Pancreas (tissue), 10 donors: Measurements from ENCODE around the gene CELSR2. TPM values are rescaled to one million over a fixed set of nuclear protein-coding genes. Genes with fewer than 3 reads are reported as not detected.
"Not testable (repeated sequence)": the region's sequence is repeated elsewhere in the genome, so short reads cannot be mapped to it uniquely, and the experiment has no call there.

Experiments used
- ATAC-seq, 4 donors: fragments of 200-7000 bp; cut with Tn5 transposase; one replicate each; pipeline versions ENCODE4 v1.8.0 to v1.9.1; 2020; ENCODE audit warnings: mild to moderate bottlenecking in 4 of 4, moderate library complexity in 4 of 4
- DNase-seq, 6 donors: peaks; one replicate each; pipeline ENCODE4 v3.0.0-alpha.2; 2020
- FAIRE-seq: peaks from 2 replicates; lab custom pipeline; 2012; peaks lifted over from hg19 to GRCh38; lab: Jason Lieb, UNC
- H3K27ac ChIP-seq, 4 donors: fragments of 200-600 bp; sonication (generic); 1 replicate in 3 of 4; 2 replicates in 1 of 4; pipeline versions ENCODE4 v1.5.0 to v1.8.0; 2020
- H3K27me3 ChIP-seq, 4 donors: fragments of 200-600 bp; one replicate each; pipeline ENCODE4 v1.8.0; 2021
- H3K36me3 ChIP-seq, 3 donors: fragments of 200-600 bp; sonication (generic) in 1 of 3; one replicate each; pipeline versions ENCODE4 v1.5.0 to v1.8.0; 2020 to 2021
- H3K4me1 ChIP-seq, 3 donors: fragments of 200-600 bp; one replicate each; pipeline ENCODE4 v1.8.0; 2021
- H3K4me3 ChIP-seq, 4 donors: fragments of 200-600 bp; sonication (generic) in 2 of 4; one replicate each; pipeline versions ENCODE4 v1.5.0 to v1.8.0; 2020 to 2021
- H3K9me3 ChIP-seq, 4 donors: fragments of 200-600 bp; one replicate each; pipeline ENCODE4 v1.8.0; 2021
- WGBS, 2 donors: extraction: QIAGEN DNeasy Blood & Tissue Kit; methylation state at CpG; one replicate each; pipeline ENCODE4 v1.1.7; 2013; 5-methylcytosine and 5-hydroxymethylcytosine counted together
- intact Hi-C, 3 donors: fragments of 100-400 bp; cut with DNase I; formaldehyde crosslinking; loops; one replicate each; pipeline versions ENCODE4 v1.11.1 to v1.14.2; 2022
- polyA plus RNA-seq, 2 donors: library from polyadenylated mRNA; stranded (reverse); fragments of 200-250 nt; gene quantifications; one replicate each; pipeline ENCODE4 v1.2.3, GENCODE V29; 2013
- total RNA-seq, 6 donors: library from RNA; stranded (reverse); fragmentation: NEBNext Ultra II Directional in 4 of 6; extraction: Animal tissue kit (Norgen Biotek cat#: 25700) in 4 of 6; gene quantifications; one replicate each; pipeline versions ENCODE4 v1.2.1 to v1.2.4, GENCODE V29; 2021 to 2023
- TF ChIP-seq, protein P1 (sequence below), 4 donors: fragments of 200-600 bp; sonication (generic) in 3 of 4; IDR thresholded peaks; one replicate each; pipeline versions ENCODE4 v1.5.0 to v1.8.0; 2021; ENCODE audit warnings: antibody characterized with exemption in 4 of 4
- donor health status: healthy with polysubstance abuse.
- donor health status: DM: no; HTN: no; CAD: no; lungs with moderate emphysema.
- donor health status: DM: no; HTN: no; CAD: no.
- donor health status: control.
- donor health status: control.
- donor health status: Bipolar disorder and iron deficiency.
- donor health status: DM: yes; HTN: yes; CAD: no.
- donor health status: DM: no; HTN: no; CAD: no.
- donor health status: DM: no; HTN: no; CAD: no.
- donor health status: DM: yes; HTN: yes; CAD: no.

Gene CELSR2
- total and polyA plus RNA-seq, 8 donors: 4.0 to 8.5 (median 5.1) TPM

DNA sequence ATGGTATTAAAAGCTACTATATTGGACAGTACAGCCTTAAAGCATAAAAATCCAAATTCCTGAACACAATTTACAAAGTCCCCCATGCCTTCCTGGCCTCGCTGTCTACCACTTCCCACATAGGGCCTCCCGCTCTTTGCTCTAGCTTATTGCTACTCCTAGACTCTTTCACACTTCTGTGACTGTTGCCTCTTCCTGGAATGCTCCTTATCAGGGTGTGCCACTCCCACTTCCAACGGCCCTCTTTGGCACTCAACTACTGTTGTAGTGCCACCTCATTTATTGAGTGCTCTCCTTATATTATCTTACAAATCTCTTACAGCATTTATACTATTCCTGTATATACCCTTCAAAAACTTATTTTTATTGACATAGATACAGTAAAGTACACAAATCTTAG, 30.8 kb upstream of the CELSR2 start:
- Histone ChIP-seq H3K27me3 (no peaks in the 10 kb centered on the region), H3K4me3 (no peak overlapping the region), H3K9me3 (no peaks in the 10 kb centered on the region), H3K4me1 (peaks cover 20 to 27% (median 24%) of the 10 kb centered on the region in 3 donors), H3K27ac (no peak overlapping the region), H3K36me3 (peaks cover 0 to 5% (median 0%) of the 10 kb centered on the region in 3 donors)
- 64 to 68% methylated on average over 3 of the region's 3 CpGs for WGBS, 2 donors
- DNase-seq (no peak), ATAC-seq (no peak), FAIRE-seq (no peak)
- TF ChIP-seq, protein P1, sequence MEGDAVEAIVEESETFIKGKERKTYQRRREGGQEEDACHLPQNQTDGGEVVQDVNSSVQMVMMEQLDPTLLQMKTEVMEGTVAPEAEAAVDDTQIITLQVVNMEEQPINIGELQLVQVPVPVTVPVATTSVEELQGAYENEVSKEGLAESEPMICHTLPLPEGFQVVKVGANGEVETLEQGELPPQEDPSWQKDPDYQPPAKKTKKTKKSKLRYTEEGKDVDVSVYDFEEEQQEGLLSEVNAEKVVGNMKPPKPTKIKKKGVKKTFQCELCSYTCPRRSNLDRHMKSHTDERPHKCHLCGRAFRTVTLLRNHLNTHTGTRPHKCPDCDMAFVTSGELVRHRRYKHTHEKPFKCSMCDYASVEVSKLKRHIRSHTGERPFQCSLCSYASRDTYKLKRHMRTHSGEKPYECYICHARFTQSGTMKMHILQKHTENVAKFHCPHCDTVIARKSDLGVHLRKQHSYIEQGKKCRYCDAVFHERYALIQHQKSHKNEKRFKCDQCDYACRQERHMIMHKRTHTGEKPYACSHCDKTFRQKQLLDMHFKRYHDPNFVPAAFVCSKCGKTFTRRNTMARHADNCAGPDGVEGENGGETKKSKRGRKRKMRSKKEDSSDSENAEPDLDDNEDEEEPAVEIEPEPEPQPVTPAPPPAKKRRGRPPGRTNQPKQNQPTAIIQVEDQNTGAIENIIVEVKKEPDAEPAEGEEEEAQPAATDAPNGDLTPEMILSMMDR (IDR thresholded peaks at IDR 0.05): no peak
- intact Hi-C loops: no loop called here

DNA sequence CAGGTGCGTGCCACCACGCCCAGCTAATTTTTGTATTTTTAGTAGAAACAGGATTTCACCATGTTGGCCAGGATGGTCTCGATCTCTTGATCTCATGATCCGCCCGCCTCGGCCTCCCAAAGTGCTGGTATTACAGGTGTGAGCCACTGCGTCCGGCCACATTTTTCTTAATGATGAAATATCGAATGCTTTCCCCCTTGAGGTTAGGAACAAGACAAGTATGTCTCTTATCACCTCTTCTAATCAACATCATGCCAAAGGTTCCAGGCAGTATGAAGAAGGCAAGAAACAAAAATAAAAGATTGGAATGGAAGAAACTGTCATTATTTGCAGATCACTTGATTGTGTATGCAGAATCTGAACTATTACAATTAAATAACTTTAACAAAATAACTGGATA, 28.1 kb upstream of the CELSR2 start:
- intact Hi-C loops, H3K27ac ChIP-seq, FAIRE-seq: not testable (repeated sequence)

DNA sequence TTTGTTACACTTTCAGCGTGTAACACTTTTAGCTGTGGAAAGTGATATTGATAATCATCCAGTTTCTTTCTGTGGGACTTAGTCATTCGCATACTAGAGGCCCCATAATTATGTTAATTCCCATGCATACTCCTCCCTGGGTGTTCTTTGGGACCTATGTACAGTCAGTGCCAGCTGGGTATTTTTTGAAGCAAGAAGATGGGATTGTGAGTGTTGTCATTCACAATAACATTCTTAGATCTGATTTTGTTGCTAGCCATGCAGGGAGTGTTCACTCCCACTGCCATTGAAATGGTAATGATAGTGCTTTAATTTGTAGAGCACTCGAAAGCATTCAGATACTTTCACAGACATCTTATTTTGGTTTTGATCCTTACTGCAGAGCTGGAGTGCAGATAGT, 24.0 kb upstream of the CELSR2 start:
- Histone ChIP-seq H3K4me3 (no peak overlapping the region), H3K36me3 (peaks cover 5 to 25% (median 19%) of the 10 kb centered on the region in 3 donors), H3K27ac (no peak overlapping the region), H3K4me1 (no peaks in the 10 kb centered on the region), H3K9me3 (no peaks in the 10 kb centered on the region), H3K27me3 (no peaks in the 10 kb centered on the region)
- ATAC-seq (no peak), DNase-seq (no peak), FAIRE-seq (no peak)
- WGBS, 2 donors: 90 to 94% methylated on average over 3 of the region's 3 CpGs
- intact Hi-C loops: no loop called here
- TF ChIP-seq, protein P1 (IDR thresholded peaks at IDR 0.05): no peak

More for the DNA sequence above, 28.1 kb upstream of the CELSR2 start:
- not testable (repeated sequence) for H3K4me3 ChIP-seq, DNase-seq, H3K27me3 ChIP-seq, ATAC-seq, H3K9me3 ChIP-seq, H3K36me3 ChIP-seq
- WGBS, 2 donors: 96 to 98% methylated on average over 9 of the region's 9 CpGs
- H3K4me1 ChIP-seq: peaks cover 12 to 14% (median 14%) of the 10 kb centered on the region in 3 donors

DNA sequence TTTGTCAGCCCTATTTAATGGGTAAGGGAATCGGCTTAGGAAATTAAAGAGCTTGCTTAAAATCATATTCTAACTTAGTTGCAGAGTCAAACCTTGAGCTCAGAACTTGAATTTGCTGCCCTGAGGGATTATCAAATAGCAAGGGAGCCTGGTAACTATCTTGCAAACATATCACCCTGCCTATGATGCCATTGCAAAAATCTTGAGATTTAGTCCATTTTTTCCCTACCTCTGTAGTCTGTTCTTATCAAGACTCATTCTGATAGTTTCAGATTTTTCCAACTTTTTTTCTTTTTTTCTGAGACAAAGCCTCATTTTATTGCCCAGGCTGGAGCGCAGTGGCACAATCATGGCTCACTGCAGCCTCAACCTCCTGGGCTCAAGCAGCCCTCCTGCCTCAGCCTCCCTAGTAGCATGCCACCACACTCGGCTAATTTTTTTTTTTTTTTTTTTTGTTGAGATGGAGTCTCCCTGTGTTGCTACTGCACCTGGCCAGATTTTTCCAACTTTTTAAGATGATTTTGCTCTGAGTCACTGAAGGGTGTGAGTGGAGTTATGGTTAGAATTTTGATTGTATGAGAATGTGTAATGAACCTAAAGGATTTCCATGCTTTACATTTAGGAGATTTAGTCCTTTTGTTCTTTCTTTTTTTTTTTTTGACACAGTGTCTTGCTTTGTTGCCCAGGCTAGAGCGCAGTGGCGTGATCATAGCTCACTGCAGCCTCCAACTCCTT, 23.5 kb upstream of the CELSR2 start:
- no peaks in the 10 kb centered on the region for H3K9me3 ChIP-seq
- FAIRE-seq (no peak), ATAC-seq (no peak), DNase-seq (no peak)
- H3K27ac ChIP-seq: no peak overlapping the region
- TF ChIP-seq, protein P1 (IDR thresholded peaks at IDR 0.05): no peak
- H3K27me3 ChIP-seq: no peaks in the 10 kb centered on the region
- WGBS, 2 donors: 94 to 96% methylated on average over 5 of the region's 5 CpGs
- no peaks in the 10 kb centered on the region for H3K4me1 ChIP-seq
- peaks cover 5 to 31% (median 24%) of the 10 kb centered on the region in 3 donors for H3K36me3 ChIP-seq
- no peak overlapping the region for H3K4me3 ChIP-seq
- intact Hi-C loops: no loop called here

DNA sequence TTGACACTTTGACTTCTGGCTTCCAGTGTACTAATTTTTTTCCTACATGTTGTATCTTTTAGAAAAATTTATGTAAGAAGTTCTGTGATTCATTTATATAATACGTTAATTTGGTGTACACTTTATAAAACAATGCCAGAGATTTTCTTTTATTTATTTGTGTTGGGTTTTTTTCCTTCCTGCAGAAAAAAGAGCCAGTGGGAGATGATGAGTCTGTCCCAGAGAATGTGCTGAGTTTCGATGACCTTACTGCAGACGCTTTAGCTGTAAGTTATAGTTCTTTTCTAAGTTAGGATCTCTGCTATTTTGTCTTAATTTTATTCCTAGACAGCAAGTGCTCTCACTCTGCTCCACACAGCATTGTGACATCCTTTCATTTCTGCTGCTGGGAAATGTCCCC, 21.2 kb upstream of the CELSR2 start:
- H3K9me3 ChIP-seq: no peaks in the 10 kb centered on the region
- no peaks in the 10 kb centered on the region for H3K4me1 ChIP-seq
- no peak overlapping the region for H3K27ac ChIP-seq
- no peak overlapping the region for H3K4me3 ChIP-seq
- H3K36me3 ChIP-seq: peaks cover 0 to 54% (median 31%) of the 10 kb centered on the region in 3 donors
- no peak for FAIRE-seq
- WGBS, 2 donors: 85 to 88% methylated on average over 3 of the region's 3 CpGs
- ATAC-seq: no peak
- no peak for DNase-seq
- intact Hi-C loops: no loop called here
- no peaks in the 10 kb centered on the region for H3K27me3 ChIP-seq
- TF ChIP-seq, protein P1 (IDR thresholded peaks at IDR 0.05): no peak
